Measurements from ENCODE around the gene RELN. TPM values are rescaled to one million over a fixed set of nuclear protein-coding genes. Genes with fewer than 3 reads are reported as not detected.

Gene RELN
- total RNA-seq, 1 experiment from 2014 or later = 0.10 TPM

GRCh38 chr7:103866919-103867318 lies 122.5 kb downstream of the RELN start:
- Histone ChIP-seq H3K4me1 (ENCODE audit: control insufficient read depth, insufficient read depth, low read length) (no peaks in the 10 kb centered on the region), H3K27ac (ENCODE audit: low read length) (no peak overlapping the region), H3K36me3 (ENCODE audit: control insufficient read depth, insufficient read depth, low read length) (no peaks in the 10 kb centered on the region), H3K27me3 (ENCODE audit: control insufficient read depth, insufficient read depth, low read length) (no peaks in the 10 kb centered on the region), H3K9me3 (ENCODE audit: control insufficient read depth, insufficient read depth, low read depth, low read length) (no peaks in the 10 kb centered on the region), H3K4me3 (ENCODE audit: low read depth in 2 of 2, low read length in 2 of 2) (no peak overlapping the region)
- ChIA-PET POLR2A (interaction anchor here (0.7 kb wide), 1 partner anchor 73 kb away, joined by 4 read pairs; no protein-coding TSS in a partner anchor), CTCF (interaction anchor here (0.6 kb wide), 1 partner anchor 33 kb away, joined by 4 read pairs; no protein-coding TSS in a partner anchor)
- intact Hi-C loops (cut with micrococcal nuclease; ENCODE audit: unreplicated experiment) = no loop called here
- TF ChIP-seq POLR2AphosphoS5 (IDR thresholded peaks at IDR 0.05; ENCODE audit: low read depth, low read length) = no peak
- no peak for TF ChIP-seq SIN3A (IDR thresholded peaks at IDR 0.05; ENCODE audit: borderline replicate concordance, insufficient read depth, low read depth, low read length)
- no peak for TF ChIP-seq TCF7L2 (IDR thresholded peaks at IDR 0.05; ENCODE audit: low read depth, low read length)
- no peak for TF ChIP-seq CTCF (IDR thresholded peaks at IDR 0.05)
- TF ChIP-seq REST (IDR thresholded peaks at IDR 0.05; ENCODE audit: insufficient read depth in 1 of 2, low read depth in 2 of 2, low read length in 1 of 2) = no peak
- ATAC-seq (no peak), DNase-seq (ENCODE audit: low read depth, low spot score) (no peak)
- no TSS peak for BruUV-seq (replicated peaks)
- in situ Hi-C loops (cut with HindIII; ENCODE audit: low pct_unique_long_range_greater_than_20kb, low sequenced_read_pairs) = no loop called here

GRCh38 chr7:103865442-103865841 lies 124.0 kb downstream of the RELN start:
- no peaks in the 10 kb centered on the region for H3K4me1 ChIP-seq (ENCODE audit: control insufficient read depth, insufficient read depth, low read length)
- BruUV-seq (replicated peaks) = no TSS peak
- no peaks in the 10 kb centered on the region for H3K36me3 ChIP-seq (ENCODE audit: control insufficient read depth, insufficient read depth, low read length)
- no peak for TF ChIP-seq TCF7L2 (IDR thresholded peaks at IDR 0.05; ENCODE audit: low read depth, low read length)
- no peak for TF ChIP-seq POLR2AphosphoS5 (IDR thresholded peaks at IDR 0.05; ENCODE audit: low read depth, low read length)
- no peak for TF ChIP-seq SIN3A (IDR thresholded peaks at IDR 0.05; ENCODE audit: borderline replicate concordance, insufficient read depth, low read depth, low read length)
- no peak for TF ChIP-seq CTCF (IDR thresholded peaks at IDR 0.05)
- no peak for DNase-seq (ENCODE audit: low read depth, low spot score)
- H3K27ac ChIP-seq (ENCODE audit: low read length) = no peak overlapping the region
- H3K27me3 ChIP-seq (ENCODE audit: control insufficient read depth, insufficient read depth, low read length) = no peaks in the 10 kb centered on the region
- ATAC-seq = no peak
- in situ Hi-C loops (cut with HindIII; ENCODE audit: low pct_unique_long_range_greater_than_20kb, low sequenced_read_pairs) = no loop called here
- intact Hi-C loops (cut with micrococcal nuclease; ENCODE audit: unreplicated experiment) = no loop called here
- ChIA-PET CTCF (no interaction called here), POLR2A (no interaction called here)
- no peaks in the 10 kb centered on the region for H3K9me3 ChIP-seq (ENCODE audit: control insufficient read depth, insufficient read depth, low read depth, low read length)
- H3K4me3 ChIP-seq (ENCODE audit: low read depth in 2 of 2, low read length in 2 of 2) = no peak overlapping the region

Data from Panc1 (cell line).